ENCODE measurements around the gene RAB38.

DNA sequence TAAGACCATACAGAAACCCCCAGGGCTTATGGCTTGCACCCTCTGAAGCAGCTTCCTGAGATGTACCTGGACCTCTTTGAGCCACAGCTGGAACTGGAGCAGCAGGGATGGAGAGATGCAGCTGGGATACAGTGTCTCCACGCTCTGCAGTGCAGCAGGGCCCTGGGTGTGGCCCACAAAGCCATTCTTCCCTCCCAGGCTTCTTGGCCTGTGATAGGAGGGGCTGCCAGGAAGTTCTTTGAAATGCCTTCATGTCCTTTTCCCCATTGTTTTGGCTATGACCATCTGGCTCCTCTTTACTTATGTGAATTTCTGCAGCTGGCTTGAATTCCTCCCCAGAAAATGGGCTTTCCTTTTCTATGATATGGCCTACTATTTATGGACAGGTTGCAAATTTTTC lies 37.1 kb upstream of the RAB38 start:
- no peak for TF ChIP-seq CTCF (IDR thresholded peaks at IDR 0.05)
- no peak for TF ChIP-seq EZH2 (IDR thresholded peaks at IDR 0.05)
- TF ChIP-seq EZH2phosphoT487 (IDR thresholded peaks at IDR 0.05): no peak

Measured in neural progenitor cell (in vitro differentiated cells).